GM18505 (cell line): ENCODE measurements around the gene FGFR3.

Experiments used
- ATAC-seq: cut with Tn5 transposase; IDR thresholded peaks from one replicate; pipeline ENCODE4 v1.9.1; 2021; ENCODE audit not compliant: unreplicated experiment
- POLR2A ChIP-seq: IDR thresholded peaks from 4 replicates; pipeline ENCODE4 v1.6.1; 2011; ENCODE audit warnings: borderline replicate concordance; ENCODE audit not compliant: insufficient read depth, insufficient read length; ENCODE audit errors: extremely low read depth

FGFR3 gene

DNA sequence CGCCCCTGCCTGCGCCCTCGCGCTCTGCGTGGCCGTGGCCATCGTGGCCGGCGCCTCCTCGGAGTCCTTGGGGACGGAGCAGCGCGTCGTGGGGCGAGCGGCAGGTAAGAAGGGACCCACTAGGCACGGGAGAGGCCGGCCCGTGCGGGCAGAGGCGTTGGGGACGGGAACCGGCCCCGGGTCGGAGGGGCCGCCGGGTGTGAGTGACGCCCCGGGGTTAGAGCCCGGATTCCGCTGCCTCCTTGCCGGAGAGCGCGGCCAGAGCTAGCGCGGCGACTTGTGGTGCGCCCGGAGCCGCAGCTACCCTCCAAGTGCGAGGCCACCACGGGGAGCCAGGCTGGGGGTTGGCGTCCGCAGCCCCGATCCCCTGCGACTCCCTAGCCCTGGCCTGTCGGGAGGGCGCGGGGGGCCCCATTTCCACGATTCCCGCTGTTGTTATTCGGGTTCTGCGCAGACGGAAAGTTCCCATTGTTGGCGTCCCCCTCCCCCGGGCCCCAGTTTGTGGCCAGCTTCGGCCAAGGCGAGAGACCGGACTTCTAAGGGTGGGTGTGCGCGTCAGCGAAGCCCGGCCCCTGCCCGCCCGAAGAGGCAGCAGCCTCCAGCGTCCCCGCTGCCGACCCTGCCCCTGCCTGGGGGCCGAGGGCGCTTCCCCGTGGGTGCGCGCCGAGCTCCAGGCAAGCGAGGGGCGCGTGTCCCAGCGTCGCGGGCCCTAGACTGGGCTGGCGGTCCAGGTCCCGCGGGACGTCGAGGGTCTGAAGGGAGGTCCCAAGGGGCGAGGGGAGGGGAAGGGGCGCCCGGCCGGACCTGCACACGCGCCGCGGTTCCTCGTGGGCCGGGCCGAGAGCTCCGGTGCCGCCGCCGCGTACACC lies 1.1 kb downstream of the FGFR3 start:
- ATAC-seq = no peak
- TF ChIP-seq POLR2A = no peak

DNA sequence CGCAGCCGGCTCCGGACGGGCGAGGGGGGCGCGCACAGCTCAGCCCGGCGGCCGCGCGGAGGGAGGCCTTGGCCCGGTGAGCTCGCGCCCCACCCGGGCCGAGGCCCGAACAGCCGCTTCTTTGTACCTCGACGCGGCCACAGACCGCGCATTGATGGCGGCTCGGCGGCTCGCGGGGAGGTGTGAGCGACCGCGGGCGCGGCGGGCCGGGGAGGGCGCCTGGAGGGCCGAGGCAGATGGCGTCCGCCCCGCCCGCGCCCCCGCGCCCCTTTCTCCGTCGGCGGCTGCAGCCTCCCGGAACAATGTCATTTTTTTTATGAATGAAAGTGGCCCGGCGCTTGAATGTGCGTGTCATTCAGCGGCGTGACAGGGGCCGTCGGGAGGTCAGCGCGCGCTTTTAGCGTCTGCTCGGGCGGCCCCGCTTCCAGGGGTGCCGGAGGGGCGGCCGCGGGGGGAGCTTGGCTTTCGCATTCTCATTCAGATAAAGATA lies 1.8 kb downstream of the FGFR3 start:
- no peak for TF ChIP-seq POLR2A
- no peak for ATAC-seq

DNA sequence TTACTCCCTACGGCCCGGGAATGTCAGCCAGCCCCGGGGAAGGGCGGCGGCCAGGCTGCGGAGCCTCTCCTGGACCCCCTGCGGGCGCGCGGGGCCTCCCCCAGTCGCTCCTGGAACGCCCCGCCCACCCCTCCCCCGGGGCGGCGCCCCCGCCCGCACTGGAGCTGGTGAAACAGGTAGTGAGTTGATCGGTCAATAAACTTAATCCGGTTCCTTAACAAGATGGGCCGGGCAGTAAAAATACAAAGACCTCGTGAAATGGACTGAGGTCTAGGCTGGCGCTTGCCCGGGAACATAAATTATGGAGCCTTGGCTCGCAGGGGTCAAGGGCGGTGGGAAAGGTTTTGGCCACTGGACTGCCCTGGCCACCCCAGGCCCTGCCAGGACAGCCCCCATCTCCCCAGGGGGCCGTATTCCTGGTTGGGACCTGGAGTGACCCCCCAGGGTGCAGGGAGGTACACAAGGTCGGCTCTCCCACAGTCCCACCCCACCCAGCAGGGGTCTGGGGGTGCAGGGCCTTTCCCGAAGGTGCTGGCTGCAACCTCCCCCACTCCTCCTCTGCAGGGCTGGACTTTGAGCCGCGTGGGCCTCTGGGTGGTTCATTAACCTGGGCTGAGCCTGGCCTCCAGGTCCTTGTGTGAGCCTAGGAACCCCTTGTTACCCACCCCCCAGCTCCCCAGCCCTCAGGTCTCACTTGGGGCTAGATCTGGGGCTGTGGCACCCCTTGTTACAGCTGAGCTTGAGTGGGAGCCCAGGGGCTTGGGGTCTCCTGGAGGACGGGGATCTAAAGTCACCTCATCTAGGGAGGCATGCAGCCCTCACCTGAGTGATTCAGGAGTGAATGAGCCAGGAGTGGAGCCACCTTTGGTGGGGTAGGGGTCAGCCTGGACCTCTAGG lies 2.5 kb downstream of the FGFR3 start:
- no peak for TF ChIP-seq POLR2A
- no peak for ATAC-seq

DNA sequence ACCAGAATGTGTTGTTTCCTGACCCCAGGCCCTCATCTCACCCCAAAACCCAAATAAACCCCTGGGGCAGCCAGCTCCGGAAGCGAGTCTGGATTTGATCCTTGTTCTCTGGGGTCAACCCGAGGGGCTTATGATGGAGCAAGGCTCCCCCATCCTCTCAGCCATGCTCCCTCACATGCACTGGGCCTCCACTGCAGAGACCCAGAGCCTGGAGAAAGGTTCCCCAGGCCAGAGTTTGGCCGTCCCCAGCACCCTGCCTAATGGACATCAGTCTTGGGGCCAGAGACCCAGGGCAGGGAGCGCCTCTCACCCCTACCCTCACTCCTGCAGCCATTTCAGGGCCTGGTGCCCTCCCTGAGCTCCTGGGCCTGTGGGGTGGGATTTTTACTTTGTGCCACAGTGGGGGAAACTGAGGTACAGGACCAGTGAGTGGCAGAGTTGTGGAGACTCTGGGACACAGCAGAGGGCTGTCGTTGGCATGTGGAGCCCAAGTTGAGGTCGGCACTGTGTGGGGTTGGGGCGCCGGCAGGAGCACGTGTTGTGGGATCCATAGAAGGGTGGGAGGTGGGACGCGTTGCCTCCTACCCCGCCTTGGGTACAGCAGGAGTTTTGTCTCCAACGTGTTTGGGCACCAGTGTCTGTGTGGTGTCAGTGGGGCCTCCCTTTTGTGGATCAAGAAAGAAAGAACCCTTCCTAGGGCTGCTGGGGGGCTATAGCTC lies 3.6 kb downstream of the FGFR3 start:
- ATAC-seq = no peak
- no peak for TF ChIP-seq POLR2A

DNA sequence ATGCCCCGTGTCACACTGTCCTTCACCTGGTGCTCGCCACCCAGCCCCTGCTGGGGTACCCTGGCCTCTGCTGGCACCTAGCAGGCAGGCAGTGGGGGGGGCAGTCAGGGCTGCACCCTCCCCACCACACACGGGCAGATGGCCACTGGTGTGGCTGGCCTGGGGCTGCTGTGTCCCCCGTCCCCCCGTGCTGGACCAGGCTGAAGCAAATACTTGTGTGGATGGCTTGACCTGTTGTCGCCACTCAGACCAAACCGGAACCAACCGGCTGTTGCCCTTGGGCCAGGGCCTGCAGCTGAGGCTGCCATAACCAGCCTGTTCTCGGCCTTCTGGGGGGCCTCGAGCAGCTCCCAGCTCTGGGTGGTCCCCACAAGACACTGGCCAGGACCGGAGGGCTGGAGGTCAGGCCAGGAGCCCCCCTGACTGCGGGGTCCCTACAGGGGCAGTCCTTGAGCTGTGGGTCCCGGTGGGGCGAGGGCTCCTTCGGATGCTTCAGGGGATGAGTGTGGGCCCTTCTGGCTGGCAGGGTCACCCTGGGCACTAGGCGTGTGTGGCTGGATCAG lies 4.3 kb downstream of the FGFR3 start:
- no peak for TF ChIP-seq POLR2A
- no peak for ATAC-seq

DNA sequence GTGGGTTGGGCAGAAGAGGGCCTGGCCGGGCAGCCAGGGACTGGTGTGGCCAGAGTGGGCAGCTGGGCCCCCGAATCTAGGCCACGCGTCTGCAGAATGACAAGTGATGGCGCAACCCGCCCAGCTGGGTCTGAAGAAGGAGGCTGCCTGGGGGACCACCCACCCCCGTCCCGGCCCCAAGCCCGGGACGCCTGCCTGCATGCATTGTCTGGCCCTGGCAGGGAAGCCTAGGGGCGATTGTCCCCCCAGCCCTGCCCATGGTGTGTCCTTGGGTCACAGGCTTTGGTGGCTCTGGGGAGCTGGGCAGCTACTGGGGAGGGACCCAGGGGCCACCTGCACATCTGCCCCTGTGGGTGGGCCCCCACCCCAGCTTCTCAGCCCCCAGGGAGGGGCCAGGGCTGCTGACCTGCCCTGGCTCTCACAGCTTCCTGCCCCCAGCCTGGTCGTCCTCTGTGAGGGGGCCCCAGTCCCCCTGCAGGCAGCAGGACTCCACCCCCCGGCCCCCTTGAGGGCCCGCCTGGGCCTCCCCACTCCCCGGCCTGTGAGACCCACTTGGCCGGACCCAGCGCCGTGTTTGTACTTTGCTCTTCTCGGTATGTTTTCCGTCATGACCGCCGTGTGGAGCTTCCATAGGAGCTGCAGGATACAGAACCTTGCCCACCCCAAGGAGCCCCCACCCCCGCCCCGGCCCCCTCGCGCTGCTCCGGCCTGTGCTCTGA lies 4.9 kb downstream of the FGFR3 start:
- no peak for TF ChIP-seq POLR2A
- no peak for ATAC-seq

DNA sequence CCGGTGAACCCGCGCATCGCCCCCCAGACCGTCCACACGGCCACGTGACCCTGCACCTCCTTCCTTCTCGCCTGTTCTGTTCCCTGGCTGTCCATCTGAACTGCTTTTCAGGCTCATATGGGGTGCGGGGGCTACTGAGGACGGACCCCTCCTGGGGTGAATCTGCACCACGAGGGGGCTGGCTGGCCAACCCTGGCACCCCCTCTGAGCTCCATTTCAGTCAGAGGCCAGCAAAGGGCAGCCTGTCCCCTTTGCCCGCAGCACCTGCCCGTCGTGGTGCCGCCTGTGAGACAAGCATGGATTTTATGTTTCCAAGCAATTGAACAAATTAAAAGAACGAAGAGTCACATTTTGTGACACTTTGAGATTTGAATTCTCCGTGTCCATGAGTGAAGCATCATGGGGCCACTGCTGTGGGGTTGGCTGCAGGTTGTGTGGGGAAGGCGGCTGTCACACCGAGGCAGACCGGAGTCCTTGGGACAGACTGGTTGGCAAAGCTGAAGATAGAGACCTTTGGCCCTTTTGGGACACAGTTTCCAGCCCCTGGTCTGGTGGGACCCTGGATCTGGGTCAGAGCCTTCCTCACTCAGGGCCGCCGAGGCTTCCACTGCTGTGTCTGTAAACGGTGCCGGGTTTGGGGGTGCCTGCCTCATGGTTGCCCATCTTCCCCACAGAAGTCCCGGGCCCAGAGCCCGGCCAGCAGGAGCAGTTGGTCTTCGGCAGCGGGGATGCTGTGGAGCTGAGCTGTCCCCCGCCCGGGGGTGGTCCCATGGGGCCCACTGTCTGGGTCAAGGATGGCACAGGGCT lies 5.7 kb downstream of the FGFR3 start:
- no peak for ATAC-seq
- no peak for TF ChIP-seq POLR2A

DNA sequence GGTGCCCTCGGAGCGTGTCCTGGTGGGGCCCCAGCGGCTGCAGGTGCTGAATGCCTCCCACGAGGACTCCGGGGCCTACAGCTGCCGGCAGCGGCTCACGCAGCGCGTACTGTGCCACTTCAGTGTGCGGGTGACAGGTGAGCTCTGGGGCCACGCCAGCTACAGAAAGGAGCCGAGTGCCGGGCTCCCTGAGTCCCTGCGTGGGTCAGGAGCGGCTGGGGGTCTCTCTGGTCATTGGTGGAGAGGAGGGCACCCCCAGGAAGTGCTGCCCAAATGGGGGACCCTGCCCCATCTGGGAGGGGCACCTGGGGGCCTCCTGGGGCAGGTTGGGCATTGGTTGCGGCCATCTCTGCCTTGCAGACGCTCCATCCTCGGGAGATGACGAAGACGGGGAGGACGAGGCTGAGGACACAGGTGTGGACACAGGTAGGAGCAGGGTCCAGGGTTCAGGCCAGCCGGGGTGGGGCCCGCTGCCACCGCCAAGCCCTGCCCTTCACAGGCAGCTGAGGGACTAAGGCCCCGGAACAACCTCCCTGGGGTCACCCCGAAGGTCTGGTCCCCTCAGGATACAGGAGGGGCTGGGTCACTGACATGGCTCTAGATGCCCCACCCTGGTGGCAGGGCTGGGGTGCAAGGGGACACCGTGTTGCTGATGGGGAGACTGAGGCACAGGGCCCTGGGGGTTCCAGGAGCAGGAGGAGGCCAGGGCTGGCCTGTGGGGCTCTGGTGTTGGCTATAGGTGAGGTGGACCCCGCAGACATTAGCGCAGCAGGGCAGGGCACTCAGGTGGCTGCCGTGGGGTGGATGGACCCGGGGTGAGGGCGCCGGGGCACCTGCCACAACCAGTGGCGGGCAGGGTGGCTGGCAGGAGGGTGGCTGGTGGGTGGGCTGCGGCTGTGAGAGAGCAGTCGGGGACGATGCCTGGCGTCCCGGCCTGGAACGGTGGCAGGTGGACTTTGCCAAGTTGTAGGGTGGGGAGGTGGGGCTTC lies 6.6 kb downstream of the FGFR3 start:
- TF ChIP-seq POLR2A = no peak
- ATAC-seq = no peak

DNA sequence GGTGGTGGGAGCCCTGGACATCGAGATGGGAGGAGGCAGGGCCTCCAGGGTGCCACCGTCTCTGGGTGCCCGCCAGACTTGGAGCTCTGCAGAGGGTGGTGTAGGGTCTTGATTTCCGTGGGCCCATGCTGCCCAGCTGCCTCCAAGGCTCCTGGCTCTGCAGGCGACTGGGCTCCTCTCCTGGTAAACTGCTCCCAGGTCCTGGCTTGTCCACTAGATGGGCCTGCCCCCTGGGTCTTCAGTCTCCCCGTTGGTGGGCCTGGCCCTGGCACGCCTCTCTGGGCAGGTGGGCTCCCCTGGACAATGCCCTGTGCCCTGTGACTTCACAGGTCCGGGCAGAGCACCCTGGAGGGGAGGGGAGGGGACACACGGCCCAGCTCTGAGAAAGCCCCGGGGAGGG lies 7.7 kb downstream of the FGFR3 start:
- no peak for ATAC-seq
- TF ChIP-seq POLR2A = no peak

DNA sequence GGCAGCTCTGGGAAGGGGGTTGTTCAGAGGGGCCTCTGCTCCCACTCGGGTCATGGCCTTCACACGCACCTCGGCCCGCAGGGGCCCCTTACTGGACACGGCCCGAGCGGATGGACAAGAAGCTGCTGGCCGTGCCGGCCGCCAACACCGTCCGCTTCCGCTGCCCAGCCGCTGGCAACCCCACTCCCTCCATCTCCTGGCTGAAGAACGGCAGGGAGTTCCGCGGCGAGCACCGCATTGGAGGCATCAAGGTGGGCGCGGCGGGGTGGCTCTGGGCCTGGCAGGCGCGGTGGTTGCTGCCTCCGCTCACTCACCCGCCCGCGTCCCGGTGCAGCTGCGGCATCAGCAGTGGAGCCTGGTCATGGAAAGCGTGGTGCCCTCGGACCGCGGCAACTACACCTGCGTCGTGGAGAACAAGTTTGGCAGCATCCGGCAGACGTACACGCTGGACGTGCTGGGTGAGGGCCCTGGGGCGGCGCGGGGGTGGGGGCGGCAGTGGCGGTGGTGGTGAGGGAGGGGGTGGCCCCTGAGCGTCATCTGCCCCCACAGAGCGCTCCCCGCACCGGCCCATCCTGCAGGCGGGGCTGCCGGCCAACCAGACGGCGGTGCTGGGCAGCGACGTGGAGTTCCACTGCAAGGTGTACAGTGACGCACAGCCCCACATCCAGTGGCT lies 8.3 kb downstream of the FGFR3 start:
- TF ChIP-seq POLR2A = no peak
- ATAC-seq = no peak
